ENCODE results near the gene TTBK1. TPM values are rescaled to one million over a fixed set of nuclear protein-coding genes. Genes with fewer than 3 reads are reported as not detected.

TTBK1 gene
- total RNA-seq, 1 experiment from 2014 or later, result not detected

DNA sequence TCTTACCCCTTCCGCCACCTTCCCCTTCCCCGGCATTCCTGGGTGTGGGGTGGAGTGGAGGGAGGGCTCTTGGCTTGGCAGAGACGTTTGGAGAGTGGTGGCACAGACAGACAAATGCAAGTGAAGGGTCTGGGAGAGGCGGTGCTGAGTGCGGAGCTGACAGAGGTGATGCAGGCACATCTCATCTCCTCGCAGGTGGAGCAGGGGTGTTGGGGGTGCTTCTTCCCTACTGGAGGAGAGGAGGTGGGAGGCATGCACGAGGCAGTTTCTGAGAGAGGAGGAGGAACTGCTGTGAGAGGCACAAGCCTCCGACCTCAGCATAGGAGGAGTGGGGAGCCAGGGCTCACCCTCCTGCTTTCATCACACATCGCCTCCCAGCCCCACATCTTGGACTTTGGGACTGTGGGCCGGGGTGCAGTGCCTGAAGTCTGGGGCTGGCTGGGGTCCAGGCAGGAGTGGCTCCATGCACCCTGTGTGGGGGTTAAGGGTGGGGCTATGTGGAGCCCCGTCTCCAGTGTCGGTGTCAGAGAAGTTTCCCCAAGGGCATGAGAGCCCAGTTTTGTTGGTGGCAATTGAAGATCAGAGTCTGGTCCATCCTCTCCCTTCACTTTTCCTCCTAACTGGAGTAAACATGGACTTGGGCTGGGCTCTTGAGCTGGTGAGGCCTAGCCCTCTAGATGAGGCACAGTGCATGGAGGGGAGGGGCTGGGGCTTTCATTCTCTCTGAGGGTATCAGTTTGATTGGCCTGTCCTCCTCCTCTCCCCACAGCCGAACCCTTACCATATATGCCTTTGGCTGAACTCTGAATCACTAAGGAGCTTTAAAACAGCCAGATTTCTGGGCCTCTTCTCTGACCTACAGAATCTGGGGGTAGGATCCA is 34.6 kb downstream of the TTBK1 start:
- ChIA-PET CTCF (interaction anchor here (0.6 kb wide), 1 partner anchor 223 kb away, joined by 6 read pairs; no protein-coding TSS in a partner anchor), POLR2A (ENCODE audit: low non-redundant PET) (no interaction called here)
- Histone ChIP-seq H3K4me3 (ENCODE audit: low read depth, low read length, poor library complexity, severe bottlenecking) (no peak overlapping the region), H3K27ac (ENCODE audit: low read depth, low read length, poor library complexity, severe bottlenecking) (no peak overlapping the region), H3K27me3 (replicated peaks; ENCODE audit: insufficient read depth, low read depth, low read length, poor library complexity) (no peaks in the 10 kb centered on the region), H3K36me3 (ENCODE audit: insufficient read depth, low read length, poor library complexity, severe bottlenecking) (no peaks in the 10 kb centered on the region), H3K4me1 (ENCODE audit: insufficient read depth, low read length, poor library complexity, severe bottlenecking) (peaks cover 4% of the 10 kb centered on the region), H3K9me3 (ENCODE audit: low read depth, low read length, poor library complexity, severe bottlenecking) (no peaks in the 10 kb centered on the region)
- intact Hi-C loops (cut with micrococcal nuclease; ENCODE audit: unreplicated experiment), result no loop called here
- BruUV-seq (replicated peaks), result no TSS peak
- no peak for TF ChIP-seq EZH2 (IDR thresholded peaks at IDR 0.05; ENCODE audit: borderline replicate concordance, low read depth, low read length, poor library complexity, severe bottlenecking)
- TF ChIP-seq, protein P1, sequence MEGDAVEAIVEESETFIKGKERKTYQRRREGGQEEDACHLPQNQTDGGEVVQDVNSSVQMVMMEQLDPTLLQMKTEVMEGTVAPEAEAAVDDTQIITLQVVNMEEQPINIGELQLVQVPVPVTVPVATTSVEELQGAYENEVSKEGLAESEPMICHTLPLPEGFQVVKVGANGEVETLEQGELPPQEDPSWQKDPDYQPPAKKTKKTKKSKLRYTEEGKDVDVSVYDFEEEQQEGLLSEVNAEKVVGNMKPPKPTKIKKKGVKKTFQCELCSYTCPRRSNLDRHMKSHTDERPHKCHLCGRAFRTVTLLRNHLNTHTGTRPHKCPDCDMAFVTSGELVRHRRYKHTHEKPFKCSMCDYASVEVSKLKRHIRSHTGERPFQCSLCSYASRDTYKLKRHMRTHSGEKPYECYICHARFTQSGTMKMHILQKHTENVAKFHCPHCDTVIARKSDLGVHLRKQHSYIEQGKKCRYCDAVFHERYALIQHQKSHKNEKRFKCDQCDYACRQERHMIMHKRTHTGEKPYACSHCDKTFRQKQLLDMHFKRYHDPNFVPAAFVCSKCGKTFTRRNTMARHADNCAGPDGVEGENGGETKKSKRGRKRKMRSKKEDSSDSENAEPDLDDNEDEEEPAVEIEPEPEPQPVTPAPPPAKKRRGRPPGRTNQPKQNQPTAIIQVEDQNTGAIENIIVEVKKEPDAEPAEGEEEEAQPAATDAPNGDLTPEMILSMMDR (conservative IDR thresholded peaks at IDR 0.05; ENCODE audit: low read depth, low read length), result no peak
- DNase-seq (ENCODE audit: low spot score), result no peak

GRCh38 chr6:43278524-43279078 is 35.3 kb downstream of the TTBK1 start:
- no peaks in the 10 kb centered on the region for H3K9me3 ChIP-seq (ENCODE audit: low read depth, low read length, poor library complexity, severe bottlenecking)
- H3K36me3 ChIP-seq (ENCODE audit: insufficient read depth, low read length, poor library complexity, severe bottlenecking), result no peaks in the 10 kb centered on the region
- H3K4me1 ChIP-seq (ENCODE audit: insufficient read depth, low read length, poor library complexity, severe bottlenecking), result peaks cover 4% of the 10 kb centered on the region
- H3K27me3 ChIP-seq (replicated peaks; ENCODE audit: insufficient read depth, low read depth, low read length, poor library complexity), result no peaks in the 10 kb centered on the region
- no peak overlapping the region for H3K27ac ChIP-seq (ENCODE audit: low read depth, low read length, poor library complexity, severe bottlenecking)
- no peak for DNase-seq (ENCODE audit: low spot score)
- POLR2A ChIA-PET (ENCODE audit: low non-redundant PET), result no interaction called here
- CTCF ChIA-PET, result interaction anchor here (0.6 kb wide), 1 partner anchor 223 kb away, joined by 6 read pairs; no protein-coding TSS in a partner anchor
- TF ChIP-seq, protein P1 (conservative IDR thresholded peaks at IDR 0.05; ENCODE audit: low read depth, low read length), result no peak
- intact Hi-C loops (cut with micrococcal nuclease; ENCODE audit: unreplicated experiment), result no loop called here
- no peak overlapping the region for H3K4me3 ChIP-seq (ENCODE audit: low read depth, low read length, poor library complexity, severe bottlenecking)
- BruUV-seq (replicated peaks), result no TSS peak

DNA sequence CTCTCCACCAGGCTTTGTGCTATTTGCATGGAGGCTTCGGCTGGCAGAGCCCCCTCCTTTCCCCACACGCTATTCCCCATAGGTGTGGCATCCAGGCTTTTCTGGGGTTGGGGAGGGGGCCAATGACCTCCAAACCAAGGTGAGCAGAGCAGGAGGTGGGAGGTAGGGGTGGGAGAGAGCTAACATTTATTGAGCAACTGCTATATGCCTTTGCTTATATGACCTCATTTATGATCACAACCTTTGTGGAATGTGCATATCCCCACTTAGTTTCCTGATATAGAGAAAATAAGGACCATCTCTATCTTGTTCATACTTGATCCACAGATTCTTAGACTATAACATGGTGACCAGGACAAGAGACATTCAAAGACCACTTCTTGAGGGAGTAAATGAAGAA is 37.0 kb downstream of the TTBK1 start:
- Histone ChIP-seq H3K27me3 (replicated peaks; ENCODE audit: insufficient read depth, low read depth, low read length, poor library complexity) (peaks cover 6% of the 10 kb centered on the region), H3K4me1 (ENCODE audit: insufficient read depth, low read length, poor library complexity, severe bottlenecking) (peaks cover 4% of the 10 kb centered on the region), H3K27ac (ENCODE audit: low read depth, low read length, poor library complexity, severe bottlenecking) (no peak overlapping the region), H3K36me3 (ENCODE audit: insufficient read depth, low read length, poor library complexity, severe bottlenecking) (no peaks in the 10 kb centered on the region), H3K9me3 (ENCODE audit: low read depth, low read length, poor library complexity, severe bottlenecking) (no peaks in the 10 kb centered on the region), H3K4me3 (ENCODE audit: low read depth, low read length, poor library complexity, severe bottlenecking) (no peak overlapping the region)
- DNase-seq (ENCODE audit: low spot score), result no peak
- no TSS peak for BruUV-seq (replicated peaks)
- ChIA-PET POLR2A (ENCODE audit: low non-redundant PET) (no interaction called here), CTCF (no interaction called here)
- no peak for TF ChIP-seq EZH2 (IDR thresholded peaks at IDR 0.05; ENCODE audit: borderline replicate concordance, low read depth, low read length, poor library complexity, severe bottlenecking)
- TF ChIP-seq, protein P1 (conservative IDR thresholded peaks at IDR 0.05; ENCODE audit: low read depth, low read length), result no peak
- intact Hi-C loops (cut with micrococcal nuclease; ENCODE audit: unreplicated experiment), result no loop called here

All from A673 (cell line).